Measurements from ENCODE around the gene ZNF385D. TPM values are rescaled to one million over a fixed set of nuclear protein-coding genes. Genes with fewer than 3 reads are reported as not detected.

The ZNF385D gene
- total RNA-seq: not detected in 2 replicates

GRCh38 chr3:21750831-21751391 is at the start of gene ZNF385D:
Gene ZNF385D (minus strand): TSS chr3:21751210. CDS start chr3:21750916, 294 bp downstream.
- POLR2A ChIA-PET: no interaction called here
- no peaks in the 10 kb centered on the region for H3K36me3 Mint-ChIP-seq (ENCODE audit: low read depth)
- H3K4me3 Mint-ChIP-seq: no peak within 1 kb of the TSS
- DNase-seq: no peak
- H3K4me1 Mint-ChIP-seq: no peaks in the 10 kb centered on the region
- intact Hi-C loops (cut with micrococcal nuclease): no loop called here
- CTCF ChIA-PET: no interaction called here
- no peaks in the 10 kb centered on the region for H3K9me3 Mint-ChIP-seq
- H3K27ac Mint-ChIP-seq: no peak within 1 kb of the TSS
- H3K27me3 Mint-ChIP-seq: peaks cover 7% of the 10 kb centered on the region
- TF ChIP-seq CTCF (IDR thresholded peaks at IDR 0.05): no peak
- no peak for ATAC-seq (ENCODE audit: low read depth)

- no peak for DNase-seq
- TF ChIP-seq CTCF (IDR thresholded peaks at IDR 0.05): no peak
- Mint-ChIP-seq H3K4me3 (no peak overlapping the region), H3K27me3 (no peaks in the 10 kb centered on the region), H3K27ac (no peak overlapping the region), H3K36me3 (ENCODE audit: low read depth) (no peaks in the 10 kb centered on the region), H3K4me1 (no peaks in the 10 kb centered on the region), H3K9me3 (peaks cover 6% of the 10 kb centered on the region)
- no peak for ATAC-seq (ENCODE audit: low read depth)
- intact Hi-C loops (cut with micrococcal nuclease): no loop called here
- CTCF ChIA-PET: no interaction called here
- POLR2A ChIA-PET: no interaction called here
Observed at GRCh38 chr3:21798356-21799088, 47.5 kb upstream of the ZNF385D start.

DNA sequence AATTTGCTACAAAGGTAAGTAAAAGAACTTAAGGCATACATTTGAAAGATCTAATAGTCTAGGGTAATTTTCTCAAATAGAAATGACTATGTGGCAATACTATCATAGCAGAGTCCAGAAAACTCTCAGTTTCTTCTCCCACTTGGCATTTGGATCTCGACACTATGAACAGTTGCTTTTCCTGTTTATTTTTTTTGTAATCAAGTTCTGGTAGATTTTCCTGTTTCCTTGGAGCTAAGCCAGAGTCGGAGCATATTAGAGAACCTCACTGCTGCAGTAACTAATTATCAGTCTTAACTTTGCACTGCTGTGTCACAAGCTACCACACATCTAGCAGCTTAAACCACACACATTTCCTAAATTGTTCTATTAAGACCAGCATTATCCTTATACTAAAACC is 44.9 kb upstream of the ZNF385D start:
- no peak for TF ChIP-seq CTCF (IDR thresholded peaks at IDR 0.05)
- DNase-seq (no peak), ATAC-seq (ENCODE audit: low read depth) (no peak)
- POLR2A ChIA-PET: no interaction called here
- no peak overlapping the region for H3K4me3 Mint-ChIP-seq
- CTCF ChIA-PET: no interaction called here
- H3K4me1 Mint-ChIP-seq: no peaks in the 10 kb centered on the region
- intact Hi-C loops (cut with micrococcal nuclease): no loop called here
- H3K9me3 Mint-ChIP-seq: peaks cover 6% of the 10 kb centered on the region
- H3K27me3 Mint-ChIP-seq: no peaks in the 10 kb centered on the region
- H3K27ac Mint-ChIP-seq: no peak overlapping the region
- H3K36me3 Mint-ChIP-seq (ENCODE audit: low read depth): no peaks in the 10 kb centered on the region

- ChIA-PET POLR2A (no interaction called here), CTCF (no interaction called here)
- Mint-ChIP-seq H3K27ac (no peak overlapping the region), H3K36me3 (ENCODE audit: low read depth) (no peaks in the 10 kb centered on the region), H3K27me3 (no peaks in the 10 kb centered on the region), H3K4me1 (no peaks in the 10 kb centered on the region), H3K4me3 (no peak overlapping the region), H3K9me3 (peaks cover 6% of the 10 kb centered on the region)
- intact Hi-C loops (cut with micrococcal nuclease): no loop called here
- ATAC-seq (ENCODE audit: low read depth) (no peak), DNase-seq (no peak)
- TF ChIP-seq CTCF (IDR thresholded peaks at IDR 0.05): no peak
Observed at GRCh38 chr3:21795152-21795837, 44.3 kb upstream of the ZNF385D start.

GRCh38 chr3:21794291-21794690 is 43.3 kb upstream of the ZNF385D start:
- DNase-seq (no peak), ATAC-seq (ENCODE audit: low read depth) (no peak)
- POLR2A ChIA-PET: no interaction called here
- no peaks in the 10 kb centered on the region for H3K27me3 Mint-ChIP-seq
- H3K4me3 Mint-ChIP-seq: no peak overlapping the region
- peaks cover 4% of the 10 kb centered on the region for H3K9me3 Mint-ChIP-seq
- no peaks in the 10 kb centered on the region for H3K4me1 Mint-ChIP-seq
- no peak overlapping the region for H3K27ac Mint-ChIP-seq
- intact Hi-C loops (cut with micrococcal nuclease): no loop called here
- no peak for TF ChIP-seq CTCF (IDR thresholded peaks at IDR 0.05)
- no peaks in the 10 kb centered on the region for H3K36me3 Mint-ChIP-seq (ENCODE audit: low read depth)
- CTCF ChIA-PET: no interaction called here

All from activated B cell treated with CpG ODN at 0.5 μM for 24 hours (primary cell).